Ishikawa (cell line): ENCODE results near the gene ZMYM5.

ENCODE experiments used
- CEBPB ChIP-seq: IDR thresholded peaks from 2 replicates; pipeline ENCODE4 v1.6.1; 2012
- EGR1 ChIP-seq: IDR thresholded peaks from 2 replicates; pipeline ENCODE4 v1.6.1; 2012
- EP300 ChIP-seq: IDR thresholded peaks from 2 replicates; pipeline ENCODE4 v1.6.1; 2012; ENCODE audit warnings: borderline replicate concordance
- FOXM1 ChIP-seq: IDR thresholded peaks from 2 replicates; pipeline ENCODE4 v1.6.1; 2012; ENCODE audit warnings: low read depth, borderline replicate concordance
- NFIC ChIP-seq: IDR thresholded peaks from 2 replicates; pipeline ENCODE4 v1.6.1; 2012
- RAD21 ChIP-seq: IDR thresholded peaks from 2 replicates; pipeline ENCODE4 v1.6.1; 2012; ENCODE audit warnings: low read depth
- TAF1 ChIP-seq: IDR thresholded peaks from 2 replicates; pipeline ENCODE4 v1.6.1; 2012; ENCODE audit warnings: low read depth, mild to moderate bottlenecking
- TF ChIP-seq, protein P1 (sequence below): IDR thresholded peaks from 2 replicates; pipeline ENCODE4 v1.6.1; 2012
- TF ChIP-seq, protein P2 (sequence below): IDR thresholded peaks from 2 replicates; pipeline ENCODE4 v1.6.1; 2012; ENCODE audit warnings: low read depth, mild to moderate bottlenecking

DNA sequence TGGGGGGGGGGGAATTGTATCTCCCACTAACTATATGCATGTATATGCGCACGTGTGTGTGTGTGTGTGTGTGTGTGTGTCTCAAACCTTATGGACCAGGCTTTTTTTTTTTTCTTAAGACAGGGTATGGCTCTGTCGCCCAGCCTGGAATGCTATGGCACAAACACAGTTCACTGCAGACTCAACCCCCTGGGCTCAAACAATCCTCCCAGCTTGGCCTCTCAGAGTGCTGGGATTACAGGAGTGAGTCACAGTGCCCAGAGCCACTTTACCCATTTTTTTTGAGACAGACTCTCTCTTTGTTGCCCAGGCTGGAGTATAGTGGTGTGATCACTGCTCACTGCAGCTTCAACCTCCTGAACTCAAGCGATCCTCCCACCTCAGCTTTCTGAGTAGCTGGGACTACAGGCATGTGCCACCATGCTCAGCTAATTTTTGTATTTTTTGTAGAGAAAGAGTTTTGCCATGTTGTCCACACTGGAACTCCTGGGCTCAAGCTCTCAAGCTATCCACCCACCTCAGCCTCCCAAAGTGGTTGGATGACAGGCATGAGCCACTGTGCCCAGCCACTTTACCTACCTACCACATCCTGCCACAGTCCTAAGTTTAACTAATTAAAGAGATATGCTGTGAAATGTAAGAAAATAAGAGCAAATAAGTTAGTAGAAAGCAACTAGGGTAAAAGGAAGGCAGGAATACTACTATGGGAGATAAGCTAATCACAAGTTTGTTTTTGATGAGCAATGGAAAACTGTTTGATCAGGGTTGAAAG is 2.4 kb downstream of the ZMYM5 start:
- TF ChIP-seq, protein P1, sequence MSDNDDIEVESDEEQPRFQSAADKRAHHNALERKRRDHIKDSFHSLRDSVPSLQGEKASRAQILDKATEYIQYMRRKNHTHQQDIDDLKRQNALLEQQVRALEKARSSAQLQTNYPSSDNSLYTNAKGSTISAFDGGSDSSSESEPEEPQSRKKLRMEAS, result no peak
- no peak for TF ChIP-seq FOXM1
- no peak for TF ChIP-seq EGR1
- TF ChIP-seq CEBPB, result no peak
- no peak for TF ChIP-seq EP300
- TF ChIP-seq, protein P2, sequence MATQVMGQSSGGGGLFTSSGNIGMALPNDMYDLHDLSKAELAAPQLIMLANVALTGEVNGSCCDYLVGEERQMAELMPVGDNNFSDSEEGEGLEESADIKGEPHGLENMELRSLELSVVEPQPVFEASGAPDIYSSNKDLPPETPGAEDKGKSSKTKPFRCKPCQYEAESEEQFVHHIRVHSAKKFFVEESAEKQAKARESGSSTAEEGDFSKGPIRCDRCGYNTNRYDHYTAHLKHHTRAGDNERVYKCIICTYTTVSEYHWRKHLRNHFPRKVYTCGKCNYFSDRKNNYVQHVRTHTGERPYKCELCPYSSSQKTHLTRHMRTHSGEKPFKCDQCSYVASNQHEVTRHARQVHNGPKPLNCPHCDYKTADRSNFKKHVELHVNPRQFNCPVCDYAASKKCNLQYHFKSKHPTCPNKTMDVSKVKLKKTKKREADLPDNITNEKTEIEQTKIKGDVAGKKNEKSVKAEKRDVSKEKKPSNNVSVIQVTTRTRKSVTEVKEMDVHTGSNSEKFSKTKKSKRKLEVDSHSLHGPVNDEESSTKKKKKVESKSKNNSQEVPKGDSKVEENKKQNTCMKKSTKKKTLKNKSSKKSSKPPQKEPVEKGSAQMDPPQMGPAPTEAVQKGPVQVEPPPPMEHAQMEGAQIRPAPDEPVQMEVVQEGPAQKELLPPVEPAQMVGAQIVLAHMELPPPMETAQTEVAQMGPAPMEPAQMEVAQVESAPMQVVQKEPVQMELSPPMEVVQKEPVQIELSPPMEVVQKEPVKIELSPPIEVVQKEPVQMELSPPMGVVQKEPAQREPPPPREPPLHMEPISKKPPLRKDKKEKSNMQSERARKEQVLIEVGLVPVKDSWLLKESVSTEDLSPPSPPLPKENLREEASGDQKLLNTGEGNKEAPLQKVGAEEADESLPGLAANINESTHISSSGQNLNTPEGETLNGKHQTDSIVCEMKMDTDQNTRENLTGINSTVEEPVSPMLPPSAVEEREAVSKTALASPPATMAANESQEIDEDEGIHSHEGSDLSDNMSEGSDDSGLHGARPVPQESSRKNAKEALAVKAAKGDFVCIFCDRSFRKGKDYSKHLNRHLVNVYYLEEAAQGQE, result no peak
- TF ChIP-seq RAD21, result no peak
- no peak for TF ChIP-seq NFIC
- no peak for TF ChIP-seq TAF1
